Activated naive CD4-positive, alpha-beta T cell treated with anti-CD3 and anti-CD28 coated beads, Interleukin-2, amount 10 ng/mL, durations not matched to agents 7 days and 5 days (primary cell): ENCODE measurements around the gene KRT26.
"Not testable (repeated sequence)": the region's sequence is repeated elsewhere in the genome, so short reads cannot be mapped to it uniquely, and the experiment has no call there.

Experiments
- CTCF ChIA-PET: fragments of 350-600 bp; sonication (Branson Sonifier 250); formaldehyde crosslinking; loops from one replicate; lab custom pipeline; 2021; ENCODE audit warnings: antibody characterized with exemption; lab: Charles Lee
- DNase-seq: peaks from one replicate; pipeline ENCODE4 v3.0.0-alpha.2; 2020
- H3K27ac Mint-ChIP-seq: one replicate; pipeline ENCODE4 v1.8.0; 2021; ENCODE audit warnings: mild to moderate bottlenecking, moderate library complexity, mixed read lengths
- H3K27me3 Mint-ChIP-seq: one replicate; pipeline ENCODE4 v1.8.0; 2021; ENCODE audit warnings: mild to moderate bottlenecking, mixed read lengths
- H3K36me3 Mint-ChIP-seq: one replicate; pipeline ENCODE4 v1.8.0; 2021; ENCODE audit warnings: mixed read lengths
- H3K4me1 Mint-ChIP-seq: one replicate; pipeline ENCODE4 v1.8.0; 2021; ENCODE audit warnings: mixed read lengths
- H3K4me3 Mint-ChIP-seq: one replicate; pipeline ENCODE4 v1.8.0; 2021; ENCODE audit warnings: mild to moderate bottlenecking, moderate library complexity, mixed read lengths
- H3K9me3 Mint-ChIP-seq: one replicate; pipeline ENCODE4 v1.8.0; 2021; ENCODE audit warnings: mixed read lengths

KRT26 gene

GRCh38 chr17:40779181-40779909 lies 7.3 kb upstream of the KRT26 start:
- H3K9me3 Mint-ChIP-seq: no peaks in the 10 kb centered on the region
- H3K27ac Mint-ChIP-seq: no peak overlapping the region
- H3K27me3 Mint-ChIP-seq: peaks cover 42% of the 10 kb centered on the region
- H3K4me1 Mint-ChIP-seq: no peaks in the 10 kb centered on the region
- no peaks in the 10 kb centered on the region for H3K36me3 Mint-ChIP-seq
- CTCF ChIA-PET: no interaction called here
- DNase-seq: peak; percentile 34
- peak overlapping the region; percentile 13 for H3K4me3 Mint-ChIP-seq

GRCh38 chr17:40778461-40778860 lies 6.5 kb upstream of the KRT26 start:
- no peak for DNase-seq
- Mint-ChIP-seq H3K27me3 (peaks cover 42% of the 10 kb centered on the region), H3K27ac (no peak overlapping the region), H3K9me3 (no peaks in the 10 kb centered on the region), H3K4me3 (no peak overlapping the region), H3K4me1 (no peaks in the 10 kb centered on the region), H3K36me3 (no peaks in the 10 kb centered on the region)
- CTCF ChIA-PET: no interaction called here

GRCh38 chr17:40777971-40778370 lies 6.0 kb upstream of the KRT26 start:
- no peaks in the 10 kb centered on the region for H3K9me3 Mint-ChIP-seq
- H3K27ac Mint-ChIP-seq: no peak overlapping the region
- no peak overlapping the region for H3K4me3 Mint-ChIP-seq
- H3K27me3 Mint-ChIP-seq: peaks cover 42% of the 10 kb centered on the region
- CTCF ChIA-PET: no interaction called here
- no peak for DNase-seq
- no peaks in the 10 kb centered on the region for H3K4me1 Mint-ChIP-seq
- no peaks in the 10 kb centered on the region for H3K36me3 Mint-ChIP-seq

- CTCF ChIA-PET: no interaction called here
- H3K9me3 Mint-ChIP-seq: no peaks in the 10 kb centered on the region
- no peaks in the 10 kb centered on the region for H3K4me1 Mint-ChIP-seq
- DNase-seq: no peak
- H3K27me3 Mint-ChIP-seq: peaks cover 43% of the 10 kb centered on the region
- no peak overlapping the region for H3K4me3 Mint-ChIP-seq
- no peak overlapping the region for H3K27ac Mint-ChIP-seq
- H3K36me3 Mint-ChIP-seq: no peaks in the 10 kb centered on the region
Observed at GRCh38 chr17:40777459-40777858, 5.5 kb upstream of the KRT26 start.

GRCh38 chr17:40775945-40776344 lies 3.9 kb upstream of the KRT26 start:
- H3K27me3 Mint-ChIP-seq: peaks cover 43% of the 10 kb centered on the region

GRCh38 chr17:40765657-40766056 lies 6.3 kb downstream of the KRT26 start:
- no peaks in the 10 kb centered on the region for H3K36me3 Mint-ChIP-seq
- peaks cover 32% of the 10 kb centered on the region for H3K27me3 Mint-ChIP-seq
- peaks cover 23% of the 10 kb centered on the region for H3K9me3 Mint-ChIP-seq
- H3K4me3 Mint-ChIP-seq: no peak overlapping the region
- no peak overlapping the region for H3K27ac Mint-ChIP-seq
- CTCF ChIA-PET: no interaction called here
- DNase-seq: no peak
- no peaks in the 10 kb centered on the region for H3K4me1 Mint-ChIP-seq

More at GRCh38 chr17:40775945-40776344, 3.9 kb upstream of the KRT26 start:
- Mint-ChIP-seq H3K4me1 (no peaks in the 10 kb centered on the region), H3K9me3 (no peaks in the 10 kb centered on the region), H3K4me3 (no peak overlapping the region), H3K36me3 (no peaks in the 10 kb centered on the region), H3K27ac (no peak overlapping the region)
- no peak for DNase-seq
- CTCF ChIA-PET: no interaction called here

GRCh38 chr17:40763752-40764151 lies 8.2 kb downstream of the KRT26 start:
- Mint-ChIP-seq H3K27ac (no peak overlapping the region), H3K36me3 (no peaks in the 10 kb centered on the region), H3K9me3 (peaks cover 39% of the 10 kb centered on the region), H3K4me3 (no peak overlapping the region), H3K4me1 (no peaks in the 10 kb centered on the region), H3K27me3 (peaks cover 29% of the 10 kb centered on the region)
- DNase-seq: no peak
- CTCF ChIA-PET: no interaction called here

GRCh38 chr17:40760105-40761016 lies 11.6 kb downstream of the KRT26 start:
- no peak overlapping the region for H3K27ac Mint-ChIP-seq
- H3K27me3 Mint-ChIP-seq: peaks cover 19% of the 10 kb centered on the region
- no peak overlapping the region for H3K4me3 Mint-ChIP-seq
- H3K9me3 Mint-ChIP-seq: peaks cover 39% of the 10 kb centered on the region
- no peak for DNase-seq
- no peaks in the 10 kb centered on the region for H3K4me1 Mint-ChIP-seq
- peaks cover 2% of the 10 kb centered on the region for H3K36me3 Mint-ChIP-seq
- CTCF ChIA-PET: no interaction called here

GRCh38 chr17:40755231-40755630 lies 16.8 kb downstream of the KRT26 start, which contains the start of gene KRT25:
Gene KRT25 (minus strand): TSS chr17:40755331. CDS start chr17:40755271, 60 bp downstream.
- Mint-ChIP-seq H3K27me3 (peaks cover 29% of the 10 kb centered on the region), H3K27ac (no peak within 1 kb of the TSS), H3K36me3 (peaks cover 2% of the 10 kb centered on the region), H3K9me3 (peaks cover 12% of the 10 kb centered on the region), H3K4me1 (no peaks in the 10 kb centered on the region), H3K4me3 (no peak within 1 kb of the TSS)
- DNase-seq: no peak
- CTCF ChIA-PET: no interaction called here

- H3K27ac Mint-ChIP-seq: no peak overlapping the region
- peaks cover 25% of the 10 kb centered on the region for H3K27me3 Mint-ChIP-seq
- no peak for DNase-seq
- H3K4me3 Mint-ChIP-seq: no peak overlapping the region
- CTCF ChIA-PET: no interaction called here
- H3K4me1 Mint-ChIP-seq: no peaks in the 10 kb centered on the region
- H3K9me3 Mint-ChIP-seq: no peaks in the 10 kb centered on the region
- H3K36me3 Mint-ChIP-seq: peaks cover 2% of the 10 kb centered on the region
Observed at GRCh38 chr17:40753804-40754203, 18.2 kb downstream of the KRT26 start.

GRCh38 chr17:40751065-40751464 lies 20.9 kb downstream of the KRT26 start:
- H3K4me3 Mint-ChIP-seq: no peak overlapping the region
- H3K4me1 Mint-ChIP-seq: no peaks in the 10 kb centered on the region
- CTCF ChIA-PET: no interaction called here
- peaks cover 2% of the 10 kb centered on the region for H3K9me3 Mint-ChIP-seq
- no peak for DNase-seq
- H3K27me3 Mint-ChIP-seq: peaks cover 33% of the 10 kb centered on the region
- H3K27ac Mint-ChIP-seq: no peak overlapping the region
- H3K36me3 Mint-ChIP-seq: no peaks in the 10 kb centered on the region

- Mint-ChIP-seq H3K27ac (no peak overlapping the region), H3K4me3 (no peak overlapping the region), H3K36me3 (no peaks in the 10 kb centered on the region), H3K9me3 (peaks cover 2% of the 10 kb centered on the region), H3K27me3 (peaks cover 37% of the 10 kb centered on the region), H3K4me1 (no peaks in the 10 kb centered on the region)
- DNase-seq: no peak
- CTCF ChIA-PET: no interaction called here
Observed at GRCh38 chr17:40750391-40750790, 21.6 kb downstream of the KRT26 start.

GRCh38 chr17:40748666-40749065 lies 23.3 kb downstream of the KRT26 start:
- CTCF ChIA-PET, H3K27ac Mint-ChIP-seq, H3K9me3 Mint-ChIP-seq, DNase-seq, H3K4me3 Mint-ChIP-seq, H3K36me3 Mint-ChIP-seq, H3K4me1 Mint-ChIP-seq: not testable (repeated sequence)
- H3K27me3 Mint-ChIP-seq: peaks cover 39% of the 10 kb centered on the region

GRCh38 chr17:40738553-40738952 lies 33.4 kb downstream of the KRT26 start:
- no peak for DNase-seq
- H3K9me3 Mint-ChIP-seq: peaks cover 3% of the 10 kb centered on the region
- H3K27me3 Mint-ChIP-seq: peaks cover 34% of the 10 kb centered on the region
- CTCF ChIA-PET: no interaction called here
- H3K4me3 Mint-ChIP-seq: no peak overlapping the region
- no peak overlapping the region for H3K27ac Mint-ChIP-seq
- H3K4me1 Mint-ChIP-seq: no peaks in the 10 kb centered on the region
- H3K36me3 Mint-ChIP-seq: no peaks in the 10 kb centered on the region

- H3K27me3 Mint-ChIP-seq: peaks cover 42% of the 10 kb centered on the region
- DNase-seq: no peak
- CTCF ChIA-PET: no interaction called here
- no peaks in the 10 kb centered on the region for H3K9me3 Mint-ChIP-seq
- H3K4me3 Mint-ChIP-seq: no peak overlapping the region
- no peak overlapping the region for H3K27ac Mint-ChIP-seq
- no peaks in the 10 kb centered on the region for H3K4me1 Mint-ChIP-seq
- no peaks in the 10 kb centered on the region for H3K36me3 Mint-ChIP-seq
Observed at GRCh38 chr17:40735016-40735415, 37.0 kb downstream of the KRT26 start.
